Gastrocnemius medialis (tissue), 4 donors: Measurements from ENCODE around the gene COQ5. TPM values are rescaled to one million over a fixed set of nuclear protein-coding genes. Genes with fewer than 3 reads are reported as not detected.

Experiments used
- ATAC-seq, 2 donors: fragments of 150-250 bp; one replicate each; pipeline ENCODE4 v1.9.1; 2016
- DNase-seq, 2 donors: peaks; one replicate each; pipeline ENCODE4 v3.0.0-alpha.2; 2019
- H3K27ac ChIP-seq, 4 donors: fragments of 200-600 bp; sonication (generic); 1 replicate in 1 of 4; 2 replicates in 3 of 4; pipeline ENCODE4 v1.5.1; 2016 to 2018; ENCODE audit warnings: mild to moderate bottlenecking in 2 of 4, moderate library complexity in 1 of 4
- H3K27me3 ChIP-seq, 3 donors: fragments of 200-600 bp; sonication (generic) in 2 of 3; 1 replicate in 1 of 3; 2 replicates in 2 of 3; pipeline versions ENCODE4 v1.5.1 to v1.6.0; 2016 to 2019; ENCODE audit warnings: mild to moderate bottlenecking in 1 of 3, moderate library complexity in 1 of 3
- H3K36me3 ChIP-seq, 2 donors: fragments of 200-600 bp; sonication (generic) in 1 of 2; one replicate each; pipeline ENCODE4 v1.5.1; 2017 to 2018
- H3K4me1 ChIP-seq, 2 donors: fragments of 200-600 bp; sonication (generic) in 1 of 2; one replicate each; pipeline ENCODE4 v1.5.1; 2016 to 2017; ENCODE audit warnings: mild to moderate bottlenecking in 2 of 2
- H3K4me3 ChIP-seq, 4 donors: fragments of 200-600 bp; sonication (generic) in 3 of 4; 1 replicate in 1 of 4; 2 replicates in 3 of 4; pipeline ENCODE4 v1.5.1; 2016 to 2019; ENCODE audit warnings: mild to moderate bottlenecking in 2 of 4
- H3K9me3 ChIP-seq, 3 donors: fragments of 200-600 bp; sonication (generic) in 2 of 3; 1 replicate in 1 of 3; 2 replicates in 2 of 3; pipeline ENCODE4 v1.5.1; 2016 to 2019
- POLR2A ChIP-seq, 2 donors: fragments of 450-650 bp; IDR thresholded peaks; one replicate each; pipeline ENCODE4 v1.6.1; 2017; ENCODE audit warnings: antibody characterized with exemption in 2 of 2, mild to moderate bottlenecking in 2 of 2, moderate library complexity in 2 of 2
- in situ Hi-C, 4 donors: fragments of 200-750 bp; cut with MboI; loops; one replicate each; pipeline versions ENCODE4 v1.15.0 to v1.8.0; 2017; ENCODE audit warnings: low sequenced_read_pairs in 4 of 4
- intact Hi-C: fragments of 100-400 bp; cut with DNase I; formaldehyde crosslinking; loops from one replicate; pipeline ENCODE4 v1.15.1; 2023; ENCODE audit warnings: low total_unique reads
- total RNA-seq, 4 donors: library from RNA; depleted of rRNA; stranded (reverse); fragments of >200 nt; gene quantifications; one replicate each; pipeline versions ENCODE4 v1.1.0 to v1.2.3, GENCODE V29; 2016
- TF ChIP-seq, protein P1 (sequence below), 5 experiments: fragments of 450-650 bp in 3 of 5; fragments of 200-600 bp in 2 of 5; sonication (generic) in 2 of 5; IDR thresholded peaks in 4 of 5; conservative IDR thresholded peaks in 1 of 5; 1 replicate in 4 of 5; 2 replicates in 1 of 5; pipeline ENCODE4 v1.5.1; 2016 to 2019; ENCODE audit warnings: antibody characterized with exemption in 5 of 5, mild to moderate bottlenecking in 3 of 5, moderate library complexity in 3 of 5

COQ5 gene
- total RNA-seq, 4 donors from 2014 or later = 34.5 to 47.3 (median 39.2) TPM

DNA sequence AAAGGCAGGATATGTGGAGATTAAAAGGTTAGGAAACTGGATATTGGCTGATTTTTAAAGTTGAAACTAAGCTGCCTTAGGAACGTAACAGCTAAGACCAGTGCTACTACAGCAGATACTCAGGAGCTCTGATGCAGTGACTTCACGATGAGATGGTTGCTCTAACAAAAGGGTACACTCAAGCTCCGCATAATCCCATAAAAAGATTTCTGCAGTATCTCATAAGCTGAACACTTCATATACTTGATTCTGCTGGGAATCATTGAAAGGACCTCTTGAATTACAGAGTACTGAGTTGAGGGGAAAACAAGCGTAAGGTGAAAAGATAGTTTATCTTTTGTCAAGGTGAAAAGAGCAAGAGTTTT is 8.9 kb upstream of the COQ5 start:
- Histone ChIP-seq H3K36me3 (no peaks in the 10 kb centered on the region), H3K27ac (peak overlapping the region; percentile 92 to 99 (median 97)), H3K9me3 (no peaks in the 10 kb centered on the region), H3K4me3 (peak overlapping the region; percentile 68 to 89 (median 83)), H3K4me1 (peaks cover 68 to 70% of the 10 kb centered on the region in 2 donors), H3K27me3 (no peaks in the 10 kb centered on the region)
- intact Hi-C loops (loop anchor here (5.0 to 10.0 kb wide), 2 partner anchors 44 to 867 kb away; partner anchors contain the start of genes POP5 and RNF34), in situ Hi-C loops (no loop called here)
- ATAC-seq (no peak), DNase-seq (no peak)
- no peak for TF ChIP-seq POLR2A (IDR thresholded peaks at IDR 0.05)
- TF ChIP-seq, protein P1, sequence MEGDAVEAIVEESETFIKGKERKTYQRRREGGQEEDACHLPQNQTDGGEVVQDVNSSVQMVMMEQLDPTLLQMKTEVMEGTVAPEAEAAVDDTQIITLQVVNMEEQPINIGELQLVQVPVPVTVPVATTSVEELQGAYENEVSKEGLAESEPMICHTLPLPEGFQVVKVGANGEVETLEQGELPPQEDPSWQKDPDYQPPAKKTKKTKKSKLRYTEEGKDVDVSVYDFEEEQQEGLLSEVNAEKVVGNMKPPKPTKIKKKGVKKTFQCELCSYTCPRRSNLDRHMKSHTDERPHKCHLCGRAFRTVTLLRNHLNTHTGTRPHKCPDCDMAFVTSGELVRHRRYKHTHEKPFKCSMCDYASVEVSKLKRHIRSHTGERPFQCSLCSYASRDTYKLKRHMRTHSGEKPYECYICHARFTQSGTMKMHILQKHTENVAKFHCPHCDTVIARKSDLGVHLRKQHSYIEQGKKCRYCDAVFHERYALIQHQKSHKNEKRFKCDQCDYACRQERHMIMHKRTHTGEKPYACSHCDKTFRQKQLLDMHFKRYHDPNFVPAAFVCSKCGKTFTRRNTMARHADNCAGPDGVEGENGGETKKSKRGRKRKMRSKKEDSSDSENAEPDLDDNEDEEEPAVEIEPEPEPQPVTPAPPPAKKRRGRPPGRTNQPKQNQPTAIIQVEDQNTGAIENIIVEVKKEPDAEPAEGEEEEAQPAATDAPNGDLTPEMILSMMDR (IDR thresholded peaks at IDR 0.05 in 4 of 5, conservative IDR thresholded peaks at IDR 0.05 in 1 of 5) = no peak

DNA sequence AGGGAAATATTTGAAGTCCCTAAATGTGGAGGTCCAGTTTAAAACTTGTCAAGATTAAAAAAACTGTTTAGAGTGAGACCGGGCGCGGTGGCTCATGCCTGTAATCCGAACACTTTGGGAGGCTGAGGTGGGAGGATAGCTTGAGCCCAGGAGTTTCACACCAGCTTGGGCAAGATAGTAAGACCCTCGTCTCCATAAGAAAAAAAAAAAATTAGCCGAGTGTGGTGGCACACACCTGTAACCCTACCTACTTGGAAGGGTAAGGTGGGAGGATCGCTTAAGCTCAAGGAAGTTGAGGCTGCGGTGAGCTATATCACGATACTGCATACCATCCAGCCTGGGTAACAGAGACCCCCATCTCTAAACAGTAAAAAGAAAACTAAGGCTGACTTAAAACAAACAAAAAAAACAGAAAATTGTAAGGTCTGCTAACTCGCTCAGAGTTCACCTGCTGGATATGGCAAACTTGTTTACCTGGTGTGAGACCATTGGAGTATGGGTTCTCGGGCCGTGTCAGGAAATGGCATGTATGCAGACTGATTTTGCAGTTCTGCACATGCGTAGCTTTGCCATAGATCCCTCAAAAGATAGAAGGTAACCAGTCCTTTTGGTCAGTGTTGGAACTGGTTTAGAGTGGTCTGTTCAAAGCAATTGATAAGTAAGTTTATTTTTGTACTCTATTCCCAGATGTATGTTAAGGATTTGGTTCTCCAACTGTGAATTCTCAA is 7.3 kb upstream of the COQ5 start:
- no peak for DNase-seq
- no peak for TF ChIP-seq POLR2A (IDR thresholded peaks at IDR 0.05)
- TF ChIP-seq, protein P1 (IDR thresholded peaks at IDR 0.05 in 4 of 5, conservative IDR thresholded peaks at IDR 0.05 in 1 of 5) = no peak
- Histone ChIP-seq H3K9me3 (no peaks in the 10 kb centered on the region), H3K27ac (peak overlapping the region; percentile 92 to 99 (median 97)), H3K36me3 (no peaks in the 10 kb centered on the region), H3K27me3 (no peaks in the 10 kb centered on the region), H3K4me3 (peak overlapping the region; percentile 68 to 89 (median 83)), H3K4me1 (peaks cover 56 to 58% of the 10 kb centered on the region in 2 donors)
- no peak for ATAC-seq
- in situ Hi-C loops (no loop called here), intact Hi-C loops (loop anchor here (5.0 to 10.0 kb wide), 2 partner anchors 46 to 869 kb away; partner anchors contain the start of genes POP5 and RNF34)

DNA sequence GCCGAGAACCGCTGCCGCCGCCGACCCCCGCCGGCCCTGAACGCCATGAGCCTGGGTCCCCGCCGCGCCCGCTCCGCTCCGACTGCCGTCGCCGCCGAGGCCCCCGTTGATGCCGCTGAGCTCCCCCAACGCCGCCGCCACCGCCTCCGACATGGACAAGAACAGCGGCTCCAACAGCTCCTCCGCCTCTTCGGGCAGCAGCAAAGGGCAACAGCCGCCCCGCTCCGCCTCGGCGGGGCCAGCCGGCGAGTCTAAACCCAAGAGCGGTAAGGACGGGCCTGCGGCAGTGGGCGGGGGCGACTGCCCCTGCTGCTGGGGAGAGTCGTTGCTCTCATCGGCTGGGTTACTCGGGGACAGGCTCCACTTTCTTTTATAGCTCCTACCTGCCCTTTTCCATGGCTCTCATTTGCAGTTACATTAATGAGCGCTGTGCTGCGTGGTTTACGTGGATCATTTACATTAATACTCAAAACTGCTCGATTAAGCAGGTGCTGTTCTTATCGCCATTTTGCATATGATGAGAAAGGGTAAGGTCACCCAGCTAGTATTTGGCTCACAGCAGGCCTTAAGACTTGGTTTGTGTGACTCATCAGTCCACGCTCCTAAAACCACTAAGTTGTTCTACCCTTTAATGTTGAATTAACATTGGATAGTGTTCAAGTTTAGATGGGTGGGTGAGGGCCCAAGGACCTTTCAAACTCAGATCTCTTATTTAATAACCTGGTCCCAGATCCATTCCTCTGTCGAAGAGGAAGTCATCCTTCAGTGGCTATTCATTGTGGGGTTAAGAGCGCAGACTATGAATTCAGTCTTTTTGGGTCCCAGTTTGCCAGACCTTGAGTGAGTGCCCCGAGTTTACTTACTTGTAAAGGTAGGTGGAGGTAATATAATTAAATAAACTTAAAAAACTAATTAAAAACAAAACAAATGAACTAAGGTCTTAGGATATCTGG is 6.0 kb upstream of the COQ5 start:
- intact Hi-C loops (loop anchor here (5.0 to 10.0 kb wide), 2 partner anchors 47 to 870 kb away; partner anchors contain the start of genes POP5 and RNF34), in situ Hi-C loops (no loop called here)
- H3K4me3 ChIP-seq = peak overlapping the region; percentile 68 to 89 (median 83)
- DNase-seq (peak in 1 of 2 donors; percentile 41), ATAC-seq (peak; percentile 42 to 61)
- no peaks in the 10 kb centered on the region for H3K27me3 ChIP-seq
- TF ChIP-seq, protein P1 (IDR thresholded peaks at IDR 0.05 in 4 of 5, conservative IDR thresholded peaks at IDR 0.05 in 1 of 5) = no peak
- peak in 1 of 2 donors; percentile 12 for TF ChIP-seq POLR2A (IDR thresholded peaks at IDR 0.05)
- H3K27ac ChIP-seq = peak overlapping the region; percentile 92 to 99 (median 97)
- no peaks in the 10 kb centered on the region for H3K9me3 ChIP-seq
- no peaks in the 10 kb centered on the region for H3K36me3 ChIP-seq
- H3K4me1 ChIP-seq = peaks cover 44 to 45% of the 10 kb centered on the region in 2 donors

DNA sequence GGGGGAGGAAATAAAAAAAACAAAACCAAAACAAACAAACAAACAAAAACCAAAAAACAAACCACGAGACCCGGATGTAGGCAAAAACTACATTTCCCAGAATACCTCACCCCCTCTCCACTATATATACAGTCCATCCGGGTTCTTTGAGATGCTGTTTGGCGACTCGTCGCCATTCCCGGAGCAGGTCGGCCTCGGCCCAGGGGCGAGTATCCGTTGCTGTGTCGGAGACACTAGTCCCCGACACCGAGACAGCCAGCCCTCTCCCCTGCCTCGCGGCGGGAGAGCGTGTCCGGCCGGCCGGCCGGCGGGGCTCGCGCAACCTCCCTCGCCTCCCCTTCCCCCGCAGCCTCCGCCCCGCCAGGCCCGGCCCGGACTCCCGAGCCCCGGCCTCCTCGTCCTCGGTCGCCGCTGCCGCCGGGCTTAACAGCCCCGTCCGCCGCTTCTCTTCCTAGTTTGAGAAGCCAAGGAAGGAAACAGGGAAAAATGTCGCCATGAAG is 5.3 kb upstream of the COQ5 start, which contains the start of gene RNF10:
Gene RNF10, plus strand, starts transcription at position 154 of the 500 bp plus-strand sequence. CDS start 456 bp downstream, outside the sequence.
- peak within 1 kb of the TSS; percentile 92 to 99 (median 97) for H3K27ac ChIP-seq
- peak; percentile 76 to 83 for ATAC-seq

More for the DNA sequence above, 5.3 kb upstream of the COQ5 start, which contains the start of gene RNF10:
- Histone ChIP-seq H3K4me1 (peaks cover 38 to 42% of the 10 kb centered on the region in 2 donors), H3K36me3 (no peaks in the 10 kb centered on the region), H3K4me3 (peak within 1 kb of the TSS; percentile 68 to 89 (median 83)), H3K27me3 (no peaks in the 10 kb centered on the region), H3K9me3 (no peaks in the 10 kb centered on the region)
- intact Hi-C loops = loop anchor here (10.0 kb wide), 1 partner anchor 871 kb away; the partner anchor contains the start of gene RNF34
- TF ChIP-seq POLR2A (IDR thresholded peaks at IDR 0.05) = peak; percentile 99 to 100
- TF ChIP-seq, protein P1 (IDR thresholded peaks at IDR 0.05 in 4 of 5, conservative IDR thresholded peaks at IDR 0.05 in 1 of 5) = no peak
- peak; percentile 77 to 82 for DNase-seq
- in situ Hi-C loops = no loop called here
